ENCODE results near the gene CNGA3. TPM values are rescaled to one million over a fixed set of nuclear protein-coding genes. Genes with fewer than 3 reads are reported as not detected.
"Not testable (repeated sequence)": the region's sequence is repeated elsewhere in the genome, so short reads cannot be mapped to it uniquely, and the experiment has no call there.

CNGA3 gene
- total RNA-seq, 1 donor from 2014 or later, result not detected

DNA sequence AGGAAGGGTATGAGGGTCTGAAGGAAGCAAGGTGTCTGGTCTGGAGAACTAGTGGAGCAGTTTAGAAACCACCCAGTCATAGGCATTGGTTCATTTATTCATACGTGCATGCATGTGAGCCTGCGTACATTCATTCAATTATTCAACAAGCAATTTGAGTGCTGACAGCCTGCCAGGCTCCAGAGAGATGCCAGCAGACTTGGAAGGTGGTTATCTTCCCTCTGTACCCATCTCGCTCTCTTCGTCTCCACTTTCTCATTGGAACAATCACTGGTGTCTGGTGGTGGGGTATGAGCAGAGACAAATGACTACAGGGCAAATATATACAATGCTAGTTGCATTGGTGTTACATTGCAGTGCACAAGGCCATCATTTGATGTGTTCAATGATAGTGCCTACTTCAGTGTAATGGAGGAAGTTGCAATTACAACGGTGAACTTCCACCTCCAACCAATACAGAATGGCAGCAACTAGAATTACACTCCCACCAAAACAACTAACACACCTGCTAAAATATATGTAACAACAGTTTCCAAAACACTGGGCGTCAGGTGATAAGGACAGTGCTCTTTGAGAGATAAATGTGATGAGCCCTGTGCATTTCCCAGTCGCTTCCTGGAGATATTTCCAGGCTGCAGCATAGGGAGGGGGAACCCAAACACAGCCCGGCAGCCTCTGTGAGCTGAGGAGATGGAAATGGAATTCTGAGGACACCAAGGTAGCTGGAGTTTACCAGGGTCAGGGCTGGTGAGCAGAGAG lies 32.6 kb upstream of the CNGA3 start:
- TF ChIP-seq, protein P1, sequence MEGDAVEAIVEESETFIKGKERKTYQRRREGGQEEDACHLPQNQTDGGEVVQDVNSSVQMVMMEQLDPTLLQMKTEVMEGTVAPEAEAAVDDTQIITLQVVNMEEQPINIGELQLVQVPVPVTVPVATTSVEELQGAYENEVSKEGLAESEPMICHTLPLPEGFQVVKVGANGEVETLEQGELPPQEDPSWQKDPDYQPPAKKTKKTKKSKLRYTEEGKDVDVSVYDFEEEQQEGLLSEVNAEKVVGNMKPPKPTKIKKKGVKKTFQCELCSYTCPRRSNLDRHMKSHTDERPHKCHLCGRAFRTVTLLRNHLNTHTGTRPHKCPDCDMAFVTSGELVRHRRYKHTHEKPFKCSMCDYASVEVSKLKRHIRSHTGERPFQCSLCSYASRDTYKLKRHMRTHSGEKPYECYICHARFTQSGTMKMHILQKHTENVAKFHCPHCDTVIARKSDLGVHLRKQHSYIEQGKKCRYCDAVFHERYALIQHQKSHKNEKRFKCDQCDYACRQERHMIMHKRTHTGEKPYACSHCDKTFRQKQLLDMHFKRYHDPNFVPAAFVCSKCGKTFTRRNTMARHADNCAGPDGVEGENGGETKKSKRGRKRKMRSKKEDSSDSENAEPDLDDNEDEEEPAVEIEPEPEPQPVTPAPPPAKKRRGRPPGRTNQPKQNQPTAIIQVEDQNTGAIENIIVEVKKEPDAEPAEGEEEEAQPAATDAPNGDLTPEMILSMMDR (conservative IDR thresholded peaks at IDR 0.05; ENCODE audit: low read depth, low read length), result no peak
- no peak overlapping the region for H3K4me3 ChIP-seq (ENCODE audit: low read depth, low read length)
- no peak for DNase-seq (ENCODE audit: low read depth)

DNA sequence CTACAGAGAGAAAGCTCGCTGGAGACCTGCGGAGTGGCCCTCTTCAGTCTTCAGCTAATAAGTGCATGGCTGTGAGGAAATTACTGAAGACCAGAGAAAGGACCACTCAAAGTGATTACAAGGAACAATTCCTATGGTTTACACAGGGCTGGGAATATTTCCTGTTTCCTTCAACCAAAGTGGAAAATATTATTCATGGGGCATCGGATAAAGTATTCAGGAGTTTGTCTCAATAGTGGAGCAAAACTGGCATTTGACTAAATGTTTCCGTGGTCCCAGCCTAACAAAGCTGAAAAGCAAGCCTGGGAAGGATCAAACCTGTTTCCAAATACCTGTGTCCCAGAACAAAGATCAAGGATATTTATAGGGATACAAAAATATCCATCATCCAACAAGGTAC lies 32.0 kb upstream of the CNGA3 start:
- DNase-seq (ENCODE audit: low read depth), result no peak
- TF ChIP-seq, protein P1 (conservative IDR thresholded peaks at IDR 0.05; ENCODE audit: low read depth, low read length), result no peak
- no peak overlapping the region for H3K4me3 ChIP-seq (ENCODE audit: low read depth, low read length)

DNA sequence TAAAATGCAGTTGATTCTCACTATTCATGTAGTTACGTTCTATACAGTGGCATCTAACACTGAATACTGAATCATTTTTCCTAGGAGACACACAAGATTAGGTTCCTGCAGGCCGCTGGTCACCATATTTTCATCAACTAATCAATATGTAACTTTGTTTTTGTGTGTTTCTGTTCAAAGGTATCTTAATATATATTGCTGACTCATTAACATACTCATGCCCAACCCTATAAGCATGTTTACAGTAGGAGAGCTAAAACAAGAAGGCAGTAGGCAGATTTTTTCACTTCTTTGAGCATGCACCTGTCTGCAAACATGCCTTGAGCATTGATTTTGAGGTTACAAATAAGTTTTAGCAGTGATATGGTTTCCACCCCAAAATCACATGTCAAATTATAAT lies 30.3 kb upstream of the CNGA3 start:
- no peak for DNase-seq (ENCODE audit: low read depth)
- TF ChIP-seq, protein P1 (conservative IDR thresholded peaks at IDR 0.05; ENCODE audit: low read depth, low read length), result no peak
- no peak overlapping the region for H3K4me3 ChIP-seq (ENCODE audit: low read depth, low read length)

DNA sequence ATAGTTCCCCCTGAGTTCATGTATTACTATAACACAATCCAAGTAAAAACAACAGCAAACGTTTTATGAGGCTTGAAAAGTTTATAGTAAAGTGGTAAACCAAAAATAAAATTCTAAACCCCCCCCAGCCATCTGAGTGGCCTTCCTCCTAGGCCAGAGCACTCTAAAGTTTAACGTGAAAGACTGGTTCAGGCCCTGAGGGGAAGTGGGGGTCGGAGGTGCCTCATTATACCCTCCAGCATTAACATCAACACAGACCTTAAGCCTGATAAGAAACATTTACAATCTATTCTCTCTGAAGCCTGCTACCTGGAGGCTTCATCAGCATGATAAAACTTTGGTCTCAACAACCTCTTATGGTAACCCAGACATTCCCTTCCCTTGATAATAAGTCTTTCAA lies 29.0 kb upstream of the CNGA3 start:
- TF ChIP-seq, protein P1 (conservative IDR thresholded peaks at IDR 0.05; ENCODE audit: low read depth, low read length), result no peak
- H3K4me3 ChIP-seq (ENCODE audit: low read depth, low read length), result no peak overlapping the region
- no peak for DNase-seq (ENCODE audit: low read depth)

DNA sequence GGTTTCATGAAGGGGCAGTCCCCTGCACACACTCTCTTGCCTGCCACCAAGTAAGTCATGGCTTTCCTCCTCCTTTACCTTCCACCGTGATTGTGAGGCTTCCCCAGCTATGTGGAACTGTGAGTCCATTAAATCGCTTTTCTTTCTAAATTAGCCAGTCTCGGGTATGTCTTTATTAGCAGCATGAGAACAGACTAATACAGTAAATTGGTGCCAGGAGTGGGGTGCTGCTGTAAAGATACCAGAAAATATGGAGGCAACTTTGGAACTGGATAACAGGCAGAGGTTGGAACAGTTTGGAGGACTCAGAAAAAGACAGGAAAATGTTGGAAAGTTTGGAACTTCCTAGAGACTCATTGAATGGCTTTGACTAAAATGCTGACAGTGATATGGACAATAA lies 26.1 kb upstream of the CNGA3 start:
- DNase-seq (ENCODE audit: low read depth); H3K4me3 ChIP-seq (ENCODE audit: low read depth, low read length): not testable (repeated sequence)

DNA sequence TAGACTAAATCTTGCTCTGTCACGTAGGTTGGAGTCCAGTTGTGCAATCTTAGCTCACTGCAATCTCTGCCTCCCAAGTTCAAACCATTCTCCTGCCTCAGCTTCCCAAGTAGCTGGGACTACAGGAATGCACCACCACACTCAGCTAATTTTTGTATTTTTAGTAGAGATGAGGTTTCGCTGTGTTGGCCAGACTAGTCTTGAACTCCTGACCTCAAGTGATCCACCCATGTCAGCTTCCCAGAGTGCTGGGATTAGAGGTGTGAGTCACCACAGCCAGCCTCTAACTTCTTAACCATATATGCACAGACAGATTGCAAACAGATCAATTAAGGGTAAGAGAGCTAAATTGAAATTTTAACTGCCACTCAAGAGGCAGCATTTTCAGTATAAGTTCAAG lies 22.1 kb upstream of the CNGA3 start:
- DNase-seq (ENCODE audit: low read depth), result no peak
- H3K4me3 ChIP-seq (ENCODE audit: low read depth, low read length), result no peak overlapping the region
- TF ChIP-seq, protein P1 (conservative IDR thresholded peaks at IDR 0.05; ENCODE audit: low read depth, low read length), result no peak

DNA sequence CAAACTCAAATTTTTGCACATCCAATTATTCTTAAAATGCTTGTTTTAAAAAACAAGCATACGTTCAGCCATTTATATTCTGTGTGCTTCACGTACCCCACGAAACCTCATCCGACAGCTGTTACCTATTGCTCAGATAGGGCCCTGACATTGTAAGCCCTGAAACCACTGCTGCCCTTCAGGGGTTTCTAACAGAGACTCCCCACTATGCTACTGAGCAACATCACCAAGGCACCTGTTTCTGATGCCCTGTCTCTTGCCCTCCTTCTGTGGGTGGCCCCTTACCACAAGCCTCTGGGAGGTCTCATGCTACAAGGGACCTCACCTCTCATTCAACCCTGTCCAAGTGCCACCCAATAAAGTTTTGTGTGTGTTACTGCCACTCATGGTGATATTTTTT lies 18.5 kb upstream of the CNGA3 start:
- DNase-seq (ENCODE audit: low read depth), result no peak
- no peak overlapping the region for H3K4me3 ChIP-seq (ENCODE audit: low read depth, low read length)
- TF ChIP-seq, protein P1 (conservative IDR thresholded peaks at IDR 0.05; ENCODE audit: low read depth, low read length), result no peak
